HG02938 (cell line): ENCODE measurements around the gene C20orf144.
A peak's percentile ranks its signal among the peaks of the same experiment; 100 is the strongest.

Source experiments
- ATAC-seq: cut with Tn5 transposase; IDR thresholded peaks from one replicate; pipeline ENCODE4 v1.9.1; 2021; ENCODE audit warnings: mild to moderate bottlenecking, moderate library complexity; ENCODE audit not compliant: unreplicated experiment

C20orf144 gene

GRCh38 chr20:33676121-33676520, 14.0 kb downstream of the C20orf144 start:
- ATAC-seq: no peak

DNA sequence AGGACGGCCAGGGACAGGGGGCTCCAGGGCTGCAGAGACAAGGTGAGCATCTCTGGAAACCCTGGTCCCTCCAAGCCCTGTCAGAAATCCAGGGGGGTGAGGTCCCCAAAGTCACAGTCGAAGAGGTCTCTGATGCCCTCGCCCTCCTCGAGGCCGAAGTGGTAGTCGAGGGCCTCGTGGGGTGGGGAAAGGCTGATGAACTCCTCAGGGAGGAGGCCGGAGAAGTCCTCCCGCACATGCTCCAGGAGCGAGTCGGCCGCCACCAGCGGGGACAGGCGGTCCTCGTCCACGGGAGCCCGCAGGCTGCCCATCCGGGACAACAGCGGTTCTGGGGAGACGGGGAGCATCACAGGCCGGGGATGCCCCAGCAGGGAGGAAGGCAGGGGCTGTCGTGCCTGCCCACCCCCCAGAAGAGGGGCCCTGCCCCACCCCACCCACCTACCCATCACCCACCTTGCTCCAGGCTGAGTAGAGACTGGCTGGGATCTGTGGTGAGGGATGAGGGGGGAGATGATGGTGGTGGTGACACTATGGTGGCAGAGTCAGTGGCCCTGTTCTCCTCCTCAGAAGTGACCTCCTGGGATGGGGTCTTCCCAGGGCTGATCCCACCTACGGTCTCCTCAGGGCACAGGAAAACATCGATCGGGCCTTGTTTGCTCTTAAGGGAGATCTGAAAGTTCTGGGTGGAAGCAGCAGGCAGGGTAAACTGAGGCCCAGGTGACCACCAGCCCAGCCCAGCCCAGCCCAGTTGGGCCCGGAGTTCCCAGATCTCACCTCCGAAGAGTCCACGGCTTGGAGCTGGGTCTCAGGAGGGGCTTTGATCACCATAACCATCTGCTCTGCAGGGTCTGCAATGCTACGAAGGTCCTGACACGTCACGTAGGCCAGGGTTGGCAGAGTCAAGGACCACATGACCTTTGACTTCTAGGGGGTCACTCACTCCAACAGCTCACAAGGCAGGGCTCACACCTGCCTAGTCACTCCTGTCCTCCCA, 14.8 kb downstream of the C20orf144 start:
- no peak for ATAC-seq

DNA sequence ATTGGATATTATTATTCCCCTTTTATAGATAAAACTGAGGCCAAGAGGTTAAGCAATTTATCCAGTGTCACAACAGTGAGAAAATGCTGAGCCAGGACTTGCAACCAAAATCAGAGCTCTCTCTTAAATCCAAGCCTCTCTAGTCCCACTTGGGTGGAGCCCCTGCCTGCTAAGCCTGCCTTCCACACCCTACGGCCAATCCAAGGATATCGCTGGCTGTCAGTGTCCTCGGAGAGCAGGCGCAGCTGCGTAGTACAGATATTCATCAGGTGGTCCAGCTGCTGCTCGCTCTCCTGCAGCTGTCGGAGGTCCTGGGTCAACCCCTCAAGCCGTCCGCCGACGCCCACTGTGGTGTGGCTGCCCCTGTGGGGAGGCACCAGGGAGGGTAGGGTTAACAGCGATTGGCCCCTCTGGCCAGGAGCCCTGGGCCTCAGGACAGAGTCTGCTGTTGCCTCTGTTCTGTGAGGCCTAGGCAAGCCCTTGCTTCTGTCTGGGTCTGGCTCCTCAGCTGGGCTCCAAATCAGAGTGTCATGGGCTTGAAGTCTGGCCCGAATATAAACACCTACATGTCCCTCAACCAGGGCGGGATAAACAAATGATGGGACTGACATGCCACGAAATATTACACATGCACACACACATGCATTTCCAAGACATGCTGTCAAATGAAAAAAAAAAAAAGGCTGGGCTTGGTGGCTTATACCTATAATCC, 16.0 kb downstream of the C20orf144 start:
- ATAC-seq: no peak

GRCh38 chr20:33679758-33680485, 17.8 kb downstream of the C20orf144 start:
- ATAC-seq: peak; percentile 52

- ATAC-seq: no peak
Observed at GRCh38 chr20:33680686-33681085, 18.6 kb downstream of the C20orf144 start.

DNA sequence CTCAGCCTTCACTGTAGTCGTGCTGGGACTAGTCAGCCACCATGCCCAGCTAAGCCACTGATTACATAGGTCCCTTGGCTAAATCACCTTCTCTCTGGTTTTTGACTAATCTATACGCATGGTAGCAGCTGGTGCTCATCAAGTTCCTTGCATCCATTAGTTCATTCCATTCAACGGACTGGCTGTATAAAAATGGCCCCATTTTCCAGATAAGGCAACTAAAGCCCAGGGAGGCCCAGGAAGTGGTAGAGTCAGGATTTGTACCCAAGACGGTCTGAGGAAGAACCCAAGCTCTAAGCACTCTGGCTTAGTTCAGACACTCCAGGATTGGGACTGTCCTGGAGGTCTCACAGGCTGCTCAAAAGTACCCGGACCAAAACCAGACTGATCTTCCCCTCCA, 19.2 kb downstream of the C20orf144 start:
- ATAC-seq: no peak

GRCh38 chr20:33681728-33682353, 19.7 kb downstream of the C20orf144 start:
- ATAC-seq: no peak

DNA sequence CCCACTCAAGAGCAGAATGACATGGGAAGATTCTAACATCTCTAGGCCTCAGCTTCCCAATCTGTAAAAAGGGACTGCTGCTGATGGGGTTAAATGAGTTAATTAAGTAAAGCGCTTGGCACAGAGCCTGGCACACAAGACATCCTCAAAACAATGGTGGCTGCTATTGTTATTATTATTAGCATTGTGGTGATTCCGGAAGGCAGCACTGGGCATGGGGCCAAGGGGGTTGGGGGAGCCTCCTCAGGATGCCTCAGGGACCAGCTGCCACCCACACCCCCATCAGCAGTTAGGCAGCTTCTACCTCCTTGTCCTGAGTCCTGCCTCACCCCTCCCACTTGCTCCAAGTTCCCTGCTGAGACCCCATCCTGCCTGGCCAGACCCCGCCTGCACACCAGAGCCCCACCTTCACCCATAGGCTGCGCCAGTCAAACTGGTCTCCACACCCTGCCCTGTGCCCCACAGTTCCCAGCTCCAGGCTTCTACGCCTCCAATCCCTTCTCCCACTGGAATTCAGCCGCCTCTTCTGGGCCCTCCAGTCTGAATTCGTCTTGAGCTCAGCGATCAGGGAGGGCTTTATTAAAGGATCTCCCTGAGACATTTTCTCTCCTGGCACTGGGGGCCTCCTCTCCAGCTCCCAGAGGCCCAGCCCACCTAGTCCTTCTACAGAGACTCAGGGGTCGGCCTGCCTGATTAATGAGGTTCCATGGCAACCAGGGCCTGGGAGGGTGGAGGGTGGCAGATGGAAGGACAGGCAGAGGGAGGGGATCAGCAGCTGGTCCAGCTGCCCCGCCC, 22.6 kb downstream of the C20orf144 start:
- ATAC-seq: no peak

DNA sequence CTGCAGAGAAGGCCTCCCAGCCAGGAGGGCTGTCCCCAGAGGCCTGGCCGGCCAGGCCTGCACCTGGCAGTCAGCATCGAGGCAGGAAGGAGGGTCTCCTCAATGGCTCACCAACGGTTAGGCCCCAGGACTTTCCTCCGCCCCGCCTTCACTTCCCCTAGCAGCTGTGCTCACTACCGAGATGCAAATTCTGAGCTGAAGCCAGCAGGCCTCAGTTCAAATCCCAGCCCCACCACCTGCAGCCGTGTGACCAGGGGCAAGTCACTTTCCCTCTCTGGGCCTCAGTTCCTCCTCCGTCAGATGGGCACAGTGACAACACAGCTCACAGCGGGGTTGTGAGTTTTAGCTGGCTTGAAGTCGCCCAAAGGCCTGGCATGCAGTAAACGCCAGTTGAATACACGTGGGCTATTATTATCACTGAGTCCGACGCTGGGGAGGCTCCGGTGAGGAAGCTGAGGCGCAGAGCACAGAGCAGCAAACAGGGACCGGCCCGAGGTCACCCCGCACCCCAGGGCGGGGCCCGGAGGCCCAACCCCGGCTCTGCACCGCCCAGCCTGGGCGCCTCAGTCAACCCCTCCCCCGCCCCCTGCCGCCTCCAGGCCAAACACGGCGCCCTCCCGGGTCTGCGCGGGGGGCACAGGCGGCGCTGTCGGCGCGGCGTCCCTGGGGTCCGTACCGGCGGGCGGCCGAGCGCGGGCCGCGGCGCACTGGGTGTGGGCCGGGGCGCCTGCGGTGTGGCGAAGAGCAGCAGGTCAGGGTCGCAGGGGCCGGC, 23.4 kb downstream of the C20orf144 start:
- ATAC-seq: peak; percentile 37

- ATAC-seq: peak; percentile 71
Observed at GRCh38 chr20:33686100-33686983, 24.2 kb downstream of the C20orf144 start, which contains the start of gene E2F1. TSS of gene E2F1 (minus strand) at chr20:33686385. CDS start at chr20:33686264, 121 bp downstream.

DNA sequence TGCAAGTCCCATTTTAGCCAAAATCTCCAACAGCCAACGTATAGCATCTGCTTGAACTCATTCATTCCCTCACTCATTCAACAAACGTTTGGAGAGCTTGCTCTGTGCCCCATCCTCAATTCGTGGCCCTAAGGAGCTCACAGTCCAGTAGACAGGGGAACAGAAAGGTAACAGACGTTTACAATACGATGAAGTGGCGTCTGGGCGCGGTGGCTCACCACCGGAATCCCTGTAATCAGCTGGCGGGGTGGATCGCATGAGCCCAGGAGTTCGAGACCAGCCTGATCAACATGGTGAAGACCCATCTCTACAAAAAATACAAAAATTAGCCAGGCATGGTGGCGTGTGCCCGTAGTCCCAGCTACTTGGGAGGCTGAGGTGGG, 24.8 kb downstream of the C20orf144 start:
- no peak for ATAC-seq

- ATAC-seq: no peak
Observed at GRCh38 chr20:33687370-33687915, 25.3 kb downstream of the C20orf144 start.

- no peak for ATAC-seq
Observed at GRCh38 chr20:33687993-33688937, 26.1 kb downstream of the C20orf144 start.

DNA sequence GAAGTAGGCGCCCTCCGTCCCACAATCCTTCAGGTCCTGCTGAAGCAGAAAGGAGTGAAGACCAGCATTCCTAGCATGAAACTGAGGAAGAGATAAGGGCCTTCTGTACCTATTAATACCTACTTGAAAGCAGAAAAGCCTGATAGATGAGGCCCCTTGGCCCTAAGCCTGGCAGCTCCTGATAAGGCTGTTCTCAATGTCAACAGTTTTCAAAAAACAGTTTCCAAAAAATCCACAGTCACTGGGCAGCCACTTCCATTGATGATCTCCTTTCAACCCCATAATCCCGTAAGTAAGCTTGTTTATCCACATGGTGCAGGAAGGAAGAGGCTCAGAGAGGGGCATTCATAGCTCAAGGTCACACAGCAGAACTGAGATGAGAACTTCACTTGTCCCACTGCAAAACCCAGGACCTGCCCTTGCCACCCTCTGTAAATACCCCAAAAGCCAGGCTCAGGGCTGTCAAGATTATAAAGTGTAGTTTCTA, 26.9 kb downstream of the C20orf144 start:
- no peak for ATAC-seq

DNA sequence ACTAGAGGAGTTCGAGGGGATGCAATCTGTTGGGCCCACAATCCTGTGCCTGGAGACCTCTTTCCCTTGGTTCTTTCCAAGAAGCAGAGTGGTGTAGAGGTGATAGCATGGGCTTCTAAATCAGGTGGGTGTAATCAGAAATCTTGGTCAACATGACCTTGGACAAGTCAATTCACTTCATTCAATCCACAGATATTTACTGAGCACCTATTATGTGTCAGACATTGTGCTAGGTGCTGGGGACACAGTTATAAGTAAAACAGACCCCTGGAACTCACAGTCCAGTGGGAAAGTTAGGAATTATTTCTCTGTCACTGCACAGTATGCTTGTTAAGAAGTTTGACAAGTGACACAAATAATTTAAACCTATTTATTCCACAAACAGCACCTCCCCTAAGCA, 27.4 kb downstream of the C20orf144 start:
- no peak for ATAC-seq

GRCh38 chr20:33689973-33690372, 27.8 kb downstream of the C20orf144 start:
- ATAC-seq: no peak

DNA sequence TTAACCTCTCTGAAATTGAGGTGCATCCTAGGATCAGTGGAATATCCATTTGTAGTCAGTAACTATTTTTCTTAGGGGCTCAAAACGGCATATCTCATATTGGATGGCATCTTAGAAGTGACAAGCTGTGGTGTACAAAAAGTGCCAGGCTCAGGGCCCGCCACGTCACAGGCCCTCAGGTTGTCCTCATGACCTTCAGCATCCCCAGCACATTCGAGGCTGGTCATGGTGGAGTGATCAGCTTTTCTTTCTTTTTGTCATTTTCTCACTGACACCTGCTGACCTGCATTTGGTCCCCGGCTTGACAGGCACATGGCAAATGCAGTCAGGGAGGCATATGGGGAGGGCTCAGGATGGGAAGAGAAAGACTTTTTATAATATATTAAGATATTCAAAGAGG, 31.2 kb downstream of the C20orf144 start:
- no peak for ATAC-seq
